Erythroblast (primary cell): ENCODE data around the gene GRIPAP1.

ENCODE experiments used
- GATA1 ChIP-seq: IDR thresholded peaks from 2 replicates; pipeline ENCODE4 v1.6.1; 2011; ENCODE audit warnings: low read depth, mild to moderate bottlenecking, control low read depth, low read length, moderate library complexity
- POLR2A ChIP-seq: IDR thresholded peaks from 2 replicates; pipeline ENCODE4 v1.6.1; 2011; ENCODE audit warnings: mild to moderate bottlenecking, low read length

GRCh38 chrX:48945517-48946348, 56.3 kb downstream of the GRIPAP1 start:
- TF ChIP-seq POLR2A = no peak
- TF ChIP-seq GATA1 = no peak
